DOHH2 (cell line): ENCODE measurements around the gene PRRT1.
A peak's percentile ranks its signal among the peaks of the same experiment; 100 is the strongest.

Experiments used
- H3F3A ChIP-seq: fragments of 200-600 bp; sonication (generic), shearing (Covaris generic); 2 replicates; pipeline ENCODE4 v1.6.0; 2016; ENCODE audit warnings: antibody characterized with exemption, mild to moderate bottlenecking; ENCODE audit not compliant: control insufficient read depth, insufficient read depth
- H3K27ac ChIP-seq: fragments of 200-600 bp; sonication (generic); 2 replicates; pipeline ENCODE4 v1.5.1; 2014; ENCODE audit warnings: low read depth, mild to moderate bottlenecking, low read length, moderate library complexity
- H3K27me3 ChIP-seq: fragments of 200-600 bp; sonication (generic); 2 replicates; pipeline ENCODE4 v1.6.1; 2014; ENCODE audit warnings: mild to moderate bottlenecking, low read length, mixed read lengths; ENCODE audit not compliant: control insufficient read depth
- H3K36me3 ChIP-seq: fragments of 200-600 bp; sonication (generic); 2 replicates; pipeline ENCODE4 v1.6.1; 2014; ENCODE audit warnings: mild to moderate bottlenecking, low read length, moderate library complexity, mixed read lengths; ENCODE audit not compliant: control insufficient read depth
- H3K4me1 ChIP-seq: fragments of 200-600 bp; sonication (generic); 2 replicates; pipeline ENCODE4 v1.6.1; 2014; ENCODE audit warnings: mild to moderate bottlenecking, low read length, mixed read lengths; ENCODE audit not compliant: control insufficient read depth
- H3K4me2 ChIP-seq: fragments of 200-600 bp; sonication (generic); 2 replicates; pipeline ENCODE4 v1.6.0; 2014; ENCODE audit warnings: mild to moderate bottlenecking, low read length, moderate library complexity
- H3K4me3 ChIP-seq: fragments of 200-600 bp; sonication (generic); 2 replicates; pipeline ENCODE4 v1.5.1; 2014; ENCODE audit warnings: mild to moderate bottlenecking, low read length, mixed read lengths
- H3K79me2 ChIP-seq: fragments of 200-600 bp; sonication (generic); 2 replicates; pipeline ENCODE4 v1.6.1; 2014; ENCODE audit warnings: mild to moderate bottlenecking, low read length, mixed read lengths; ENCODE audit not compliant: control insufficient read depth
- H3K9me2 ChIP-seq: fragments of 200-600 bp; sonication (generic); replicated peaks from 2 replicates; pipeline ENCODE4 v1.6.1; 2014; ENCODE audit warnings: mild to moderate bottlenecking, low read length, mixed read lengths; ENCODE audit not compliant: control insufficient read depth
- H3K9me3 ChIP-seq: fragments of 200-600 bp; sonication (generic); 2 replicates; pipeline ENCODE4 v1.6.1; 2014; ENCODE audit warnings: antibody characterized with exemption, low read length, mixed read lengths; ENCODE audit not compliant: control insufficient read depth, insufficient read depth
- H4K20me1 ChIP-seq: fragments of 200-600 bp; sonication (generic); 2 replicates; pipeline ENCODE4 v1.6.0; 2014; ENCODE audit warnings: low read depth, mild to moderate bottlenecking, antibody characterized with exemption, low read length, moderate library complexity; ENCODE audit not compliant: control insufficient read depth, insufficient read depth
- EZH2phosphoT487 ChIP-seq: fragments of 200-600 bp; sonication (generic); IDR thresholded peaks from 2 replicates; pipeline ENCODE4 v1.6.1; 2017; ENCODE audit warnings: borderline replicate concordance, mild to moderate bottlenecking, antibody characterized with exemption, low read length, moderate library complexity, mixed read lengths
- TF ChIP-seq, protein P1 (sequence below): fragments of 200-600 bp; sonication (generic); IDR thresholded peaks from one replicate; pipeline ENCODE4 v1.5.1; 2014; ENCODE audit warnings: antibody characterized with exemption, mild to moderate bottlenecking, low read depth, low read length; ENCODE audit not compliant: poor library complexity, severe bottlenecking

The PRRT1 gene

DNA sequence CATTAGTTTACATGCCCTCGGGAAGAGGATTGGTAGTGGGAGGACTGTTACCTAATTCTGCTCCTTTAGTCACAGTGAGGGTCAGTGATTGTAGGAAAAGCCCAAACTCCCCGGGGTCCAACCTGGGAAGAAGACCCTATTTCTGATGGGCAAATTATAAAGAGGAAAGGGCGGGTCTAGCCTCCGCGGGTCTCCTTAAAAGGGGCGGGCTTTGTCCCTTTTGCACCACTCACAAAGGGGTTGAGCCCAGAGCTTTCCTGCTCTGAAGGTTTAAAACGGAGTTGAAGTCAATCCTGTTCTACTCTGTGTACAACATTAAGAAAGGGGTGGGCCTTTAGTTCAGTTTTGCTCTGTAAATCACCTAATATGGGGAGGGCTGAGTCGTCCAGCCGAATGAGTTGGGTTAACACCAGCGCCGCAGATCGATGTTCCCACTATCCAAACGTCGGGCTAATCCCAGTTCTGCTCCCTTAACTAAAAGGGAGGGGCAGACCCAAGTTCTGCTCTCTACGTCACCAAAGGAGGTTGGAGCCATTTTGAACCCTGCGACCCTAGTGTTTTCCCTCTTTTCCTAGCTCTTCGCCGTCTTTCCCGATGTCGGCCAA is 25.5 kb upstream of the PRRT1 start:
- TF ChIP-seq, protein P1, sequence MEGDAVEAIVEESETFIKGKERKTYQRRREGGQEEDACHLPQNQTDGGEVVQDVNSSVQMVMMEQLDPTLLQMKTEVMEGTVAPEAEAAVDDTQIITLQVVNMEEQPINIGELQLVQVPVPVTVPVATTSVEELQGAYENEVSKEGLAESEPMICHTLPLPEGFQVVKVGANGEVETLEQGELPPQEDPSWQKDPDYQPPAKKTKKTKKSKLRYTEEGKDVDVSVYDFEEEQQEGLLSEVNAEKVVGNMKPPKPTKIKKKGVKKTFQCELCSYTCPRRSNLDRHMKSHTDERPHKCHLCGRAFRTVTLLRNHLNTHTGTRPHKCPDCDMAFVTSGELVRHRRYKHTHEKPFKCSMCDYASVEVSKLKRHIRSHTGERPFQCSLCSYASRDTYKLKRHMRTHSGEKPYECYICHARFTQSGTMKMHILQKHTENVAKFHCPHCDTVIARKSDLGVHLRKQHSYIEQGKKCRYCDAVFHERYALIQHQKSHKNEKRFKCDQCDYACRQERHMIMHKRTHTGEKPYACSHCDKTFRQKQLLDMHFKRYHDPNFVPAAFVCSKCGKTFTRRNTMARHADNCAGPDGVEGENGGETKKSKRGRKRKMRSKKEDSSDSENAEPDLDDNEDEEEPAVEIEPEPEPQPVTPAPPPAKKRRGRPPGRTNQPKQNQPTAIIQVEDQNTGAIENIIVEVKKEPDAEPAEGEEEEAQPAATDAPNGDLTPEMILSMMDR: no peak
- TF ChIP-seq EZH2phosphoT487: no peak
- no peaks in the 10 kb centered on the region for H3K9me2 ChIP-seq
- peaks cover 53% of the 10 kb centered on the region for H3K79me2 ChIP-seq

DNA sequence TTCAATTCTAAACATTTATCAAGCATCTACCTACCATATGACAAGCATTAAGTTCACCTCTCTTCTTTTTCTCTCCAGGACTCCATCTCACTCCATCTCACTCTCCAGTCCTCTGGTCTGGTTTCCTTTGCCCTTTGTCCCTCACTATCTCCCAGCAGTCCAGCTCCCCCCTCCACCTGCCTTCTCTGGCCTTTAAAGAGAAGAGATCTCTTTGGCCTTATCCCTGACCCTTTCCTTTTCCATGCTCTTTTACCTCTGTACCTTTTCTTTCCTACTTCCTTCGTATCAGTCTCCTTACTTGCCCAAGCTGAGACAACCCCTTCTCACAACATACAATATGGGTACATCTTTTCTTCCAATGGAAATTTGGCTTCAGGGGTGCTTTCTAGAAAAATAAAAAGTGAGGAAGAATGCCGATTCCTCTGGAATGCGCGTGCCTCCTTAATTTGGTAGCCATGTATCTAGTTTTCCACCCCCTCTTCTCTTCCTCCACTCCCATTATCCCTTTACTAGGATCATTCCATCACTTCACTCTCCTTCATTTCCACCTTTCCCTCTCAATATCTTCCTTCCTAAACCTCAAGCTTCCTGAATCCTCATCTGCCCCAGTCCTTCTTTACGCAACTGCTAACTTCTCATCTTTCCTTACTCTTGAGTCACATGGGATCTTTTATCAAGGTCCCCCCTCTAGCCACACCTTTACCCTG is 24.9 kb upstream of the PRRT1 start:
- Histone ChIP-seq H3K9me3 (no peaks in the 10 kb centered on the region), H3K4me1 (peaks cover 49% of the 10 kb centered on the region)
- no peak for TF ChIP-seq EZH2phosphoT487
- TF ChIP-seq, protein P1: no peak

More for the DNA sequence above, 25.5 kb upstream of the PRRT1 start:
- peak overlapping the region; percentile 94 for H3K27ac ChIP-seq
- no peaks in the 10 kb centered on the region for H3K27me3 ChIP-seq
- H3K4me2 ChIP-seq: peak overlapping the region; percentile 99
- peaks cover 29% of the 10 kb centered on the region for H3K36me3 ChIP-seq
- peaks cover 49% of the 10 kb centered on the region for H3K4me1 ChIP-seq
- H3K9me3 ChIP-seq: no peaks in the 10 kb centered on the region
- peak overlapping the region; percentile 85 for H3K4me3 ChIP-seq
- no peaks in the 10 kb centered on the region for H4K20me1 ChIP-seq
- H3F3A ChIP-seq: peaks cover 14% of the 10 kb centered on the region

DNA sequence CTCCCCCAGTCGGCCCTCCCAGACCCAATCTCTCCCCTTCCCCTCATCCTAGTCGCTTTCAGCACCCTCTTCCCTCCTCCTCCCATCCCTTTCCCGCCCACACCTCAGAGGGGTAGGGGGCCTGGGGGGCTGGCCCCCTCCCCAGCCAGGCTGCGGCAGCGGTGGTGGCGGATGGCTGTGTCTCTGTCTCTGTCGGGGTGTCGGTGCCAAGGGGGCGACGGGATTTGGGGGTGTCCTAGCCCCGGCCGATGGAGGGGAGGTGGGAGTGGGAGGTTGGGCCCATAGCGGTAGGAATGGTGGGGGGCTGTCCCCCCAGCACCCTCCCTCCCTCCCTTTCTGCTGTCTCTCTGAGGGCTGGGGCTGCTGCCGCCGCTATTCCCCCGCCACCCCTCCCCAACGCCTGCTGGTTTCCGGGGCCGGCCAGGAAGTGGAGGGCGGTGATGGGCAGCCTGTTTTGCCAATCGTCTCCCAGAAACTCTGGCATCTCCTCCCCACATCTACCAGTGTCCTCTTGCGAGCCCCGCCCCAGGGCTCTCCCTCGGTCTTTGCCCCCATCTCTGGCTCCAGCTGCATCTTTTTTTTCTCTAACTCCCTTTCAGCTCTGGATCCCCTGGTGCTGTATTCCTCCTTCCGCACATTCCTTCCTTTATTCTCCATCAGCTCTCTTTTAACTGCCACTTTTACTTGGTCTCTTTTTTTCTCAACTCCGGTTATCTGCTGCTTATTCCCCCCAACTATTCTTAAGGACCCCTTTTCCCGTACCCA is 24.2 kb upstream of the PRRT1 start, which contains the start of gene AGPAT1:
TSS of gene AGPAT1 (minus strand) at position 374 of the 765 bp plus-strand sequence. CDS start 4,588 bp downstream, outside the sequence.
- H3K27ac ChIP-seq: peak within 1 kb of the TSS; percentile 94
- no peaks in the 10 kb centered on the region for H3K9me2 ChIP-seq
- H3K36me3 ChIP-seq: peaks cover 25% of the 10 kb centered on the region
- H3F3A ChIP-seq: peaks cover 15% of the 10 kb centered on the region
- H3K9me3 ChIP-seq: no peaks in the 10 kb centered on the region
- H3K4me1 ChIP-seq: peaks cover 49% of the 10 kb centered on the region
- peak within 1 kb of the TSS; percentile 99 for H3K4me2 ChIP-seq
- no peak for TF ChIP-seq EZH2phosphoT487
- TF ChIP-seq, protein P1: no peak
- no peaks in the 10 kb centered on the region for H4K20me1 ChIP-seq
- H3K79me2 ChIP-seq: peaks cover 48% of the 10 kb centered on the region
- H3K4me3 ChIP-seq: peak within 1 kb of the TSS; percentile 85
- no peaks in the 10 kb centered on the region for H3K27me3 ChIP-seq

More for the DNA sequence above, 24.9 kb upstream of the PRRT1 start:
- Histone ChIP-seq H4K20me1 (no peaks in the 10 kb centered on the region), H3K4me2 (peak overlapping the region; percentile 99), H3K27ac (peak overlapping the region; percentile 94), H3K9me2 (no peaks in the 10 kb centered on the region), H3K36me3 (peaks cover 29% of the 10 kb centered on the region), H3K4me3 (peak overlapping the region; percentile 85), H3K79me2 (peaks cover 53% of the 10 kb centered on the region), H3F3A (peaks cover 15% of the 10 kb centered on the region), H3K27me3 (no peaks in the 10 kb centered on the region)
